Skin epidermis (tissue), 12 donors: ENCODE data around the gene DTYMK.
"Not testable (repeated sequence)": the region's sequence is repeated elsewhere in the genome, so short reads cannot be mapped to it uniquely, and the experiment has no call there.

Source experiments
- H3K27ac ChIP-seq, 21 experiments: fragments of 200-600 bp; sonication (generic) in 11 of 21; one replicate each; pipeline ENCODE4 v1.5.0; 2020; ENCODE audit warnings: mild to moderate bottlenecking in 3 of 21, inconsistent platforms in 2 of 21, moderate library complexity in 2 of 21
- H3K4me3 ChIP-seq, 7 experiments: fragments of 200-600 bp; sonication (generic) in 2 of 7; one replicate each; pipeline ENCODE4 v1.5.0; 2020; ENCODE audit warnings: inconsistent platforms in 2 of 7, mild to moderate bottlenecking in 2 of 7, moderate library complexity in 1 of 7

The DTYMK gene

GRCh38 chr2:241686650-241687425 is at the start of gene DTYMK:
Gene DTYMK, minus strand, starts transcription at chr2:241686815. Its CDS starts 32 bp downstream, at chr2:241686783.
- H3K4me3 ChIP-seq: peak within 1 kb of the TSS; percentile 53 to 98 (median 92)
- H3K27ac ChIP-seq: peak within 1 kb of the TSS; percentile 72 to 98 (median 96)

- H3K4me3 ChIP-seq: no peak overlapping the region
- H3K27ac ChIP-seq: peak overlapping the region in 2 of 21 experiments; percentile 86 to 93
Measured at GRCh38 chr2:241736111-241736510, 49.5 kb upstream of the DTYMK start.

DNA sequence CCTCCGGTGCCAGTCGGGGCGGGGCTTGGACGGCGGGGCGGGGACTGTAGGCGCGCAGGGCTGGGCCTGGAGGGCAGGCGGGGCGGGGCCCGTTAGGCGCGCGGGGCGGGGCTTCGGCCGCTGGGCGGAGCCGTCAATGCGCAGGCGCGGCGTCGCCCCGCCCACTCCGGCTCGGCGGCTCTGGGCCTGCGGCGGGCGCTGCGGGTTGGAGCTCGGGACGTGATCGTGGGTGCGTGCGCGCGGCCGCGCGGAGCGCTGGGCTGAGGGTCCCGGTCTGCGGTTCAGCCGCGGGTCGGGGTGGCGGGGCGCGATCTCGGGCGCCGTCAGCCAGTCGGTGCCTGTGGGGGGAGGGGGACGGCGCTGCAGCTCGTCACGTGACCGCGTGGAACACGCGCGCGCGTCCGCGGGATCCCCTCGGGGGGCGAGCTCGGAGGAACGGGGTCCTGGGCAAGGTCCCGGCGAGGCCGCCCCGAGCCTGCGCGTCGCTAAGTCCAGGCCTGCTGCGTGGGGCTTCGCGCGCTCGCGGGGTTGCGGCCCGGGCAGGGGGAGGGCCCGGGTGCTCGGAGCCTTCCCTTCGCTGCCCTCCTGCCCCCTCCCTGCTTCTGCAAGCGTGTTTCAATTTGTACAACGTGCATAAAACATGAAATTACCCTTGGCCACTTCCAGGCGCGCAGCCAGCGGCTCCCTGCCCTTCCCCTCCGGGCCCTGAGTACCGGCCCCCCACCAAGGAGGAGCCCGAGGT is 48.0 kb upstream of the DTYMK start, which contains the start of gene D2HGDH:
TSS of gene D2HGDH (plus strand) at position 164 of the 742 bp plus-strand sequence. CDS start 595 bp downstream, outside the sequence.
- H3K27ac ChIP-seq: peak within 1 kb of the TSS; percentile 75 to 97 (median 92)
- H3K4me3 ChIP-seq: peak within 1 kb of the TSS; percentile 70 to 97 (median 87)

DNA sequence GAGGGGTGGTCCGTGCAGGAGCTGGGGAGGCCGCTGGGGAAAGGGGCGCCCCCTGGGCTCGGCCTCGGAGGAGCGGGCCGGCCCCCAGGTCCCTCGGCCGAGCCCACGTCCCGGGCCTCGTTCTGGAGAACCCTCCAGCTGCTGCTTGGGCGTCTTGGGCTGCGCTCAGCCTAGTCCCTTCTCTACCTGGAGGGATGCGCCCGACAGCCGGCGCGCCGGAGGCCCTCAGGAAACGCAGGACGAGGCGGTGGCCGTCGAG is 47.5 kb upstream of the DTYMK start:
- H3K4me3 ChIP-seq: peak overlapping the region; percentile 70 to 97 (median 87)
- peak overlapping the region in 17 of 21 experiments; percentile 32 to 97 (median 78) for H3K27ac ChIP-seq

DNA sequence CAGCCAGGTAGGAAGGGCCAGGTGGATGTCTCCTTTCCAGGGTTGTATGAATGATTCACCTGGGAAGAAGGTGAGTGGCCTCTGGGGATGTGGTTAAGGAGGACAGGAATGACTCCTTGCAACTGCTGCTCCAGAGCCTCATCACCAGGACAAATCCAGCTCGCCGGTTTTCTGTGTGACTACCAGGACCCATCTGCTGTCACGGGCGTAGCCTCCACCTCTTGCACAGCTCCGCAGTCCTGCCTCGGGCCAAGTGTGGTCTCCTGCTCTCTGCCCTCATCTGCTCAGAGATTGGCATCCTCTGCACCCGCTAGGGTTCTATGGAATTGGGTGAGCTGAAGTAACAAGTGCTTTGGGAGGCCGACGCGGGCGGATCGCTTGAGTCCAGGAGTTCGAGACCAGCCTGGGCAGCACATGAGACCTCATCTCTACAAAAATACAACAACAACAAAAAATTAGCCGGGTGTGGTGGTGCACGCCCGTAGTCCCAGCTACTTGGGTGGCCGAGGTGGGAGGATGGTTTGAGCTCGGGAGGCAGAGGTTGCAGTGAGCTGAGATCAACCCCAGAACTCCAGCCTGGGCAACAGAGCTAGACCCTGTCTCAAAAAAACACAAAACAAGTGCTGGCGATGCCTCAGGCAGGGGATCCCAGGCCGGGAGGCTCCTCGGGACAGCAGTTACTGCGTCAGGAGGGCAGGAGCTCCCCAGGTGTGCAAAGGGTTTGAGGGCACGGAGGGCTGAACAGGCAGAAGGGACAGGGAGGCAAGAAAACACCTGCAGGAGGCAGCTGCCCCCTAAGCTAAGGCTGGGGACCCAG is 47.0 kb upstream of the DTYMK start:
- Histone ChIP-seq H3K27ac (peak overlapping the region in 17 of 21 experiments; percentile 32 to 97 (median 78)), H3K4me3 (peak overlapping the region; percentile 70 to 97 (median 87))

DNA sequence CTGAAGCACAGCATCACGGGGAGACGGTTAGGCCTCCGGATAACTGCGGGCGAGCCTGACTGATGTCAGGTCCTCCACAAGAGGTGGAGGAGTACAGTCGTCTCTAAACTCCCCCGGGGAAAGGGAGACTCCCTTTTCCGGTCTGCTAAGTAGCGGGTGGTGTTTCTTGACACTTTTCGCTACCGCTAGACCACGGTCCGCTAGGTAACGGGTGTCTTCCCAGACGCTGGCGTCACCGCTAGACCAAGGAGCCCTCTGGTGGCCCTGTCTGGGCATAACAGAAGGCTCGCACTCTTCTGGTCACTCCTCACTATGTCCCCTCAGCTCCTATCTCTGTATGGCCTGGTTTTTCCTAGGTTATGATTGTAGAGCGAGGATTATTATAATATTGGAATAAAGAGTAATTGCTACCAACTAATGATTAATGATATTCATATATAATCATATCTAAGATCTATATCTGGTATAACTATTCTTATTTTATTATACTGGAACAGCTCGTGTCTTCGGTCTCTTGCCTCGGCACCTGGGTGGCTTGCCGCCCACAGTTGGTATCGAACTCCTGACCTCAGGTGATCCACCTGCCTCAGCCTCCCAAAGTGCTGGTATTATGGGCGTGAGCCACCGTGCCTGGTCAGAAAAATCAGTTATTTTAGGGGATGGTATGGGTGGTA is 46.0 kb upstream of the DTYMK start:
- H3K27ac ChIP-seq, H3K4me3 ChIP-seq: not testable (repeated sequence)

DNA sequence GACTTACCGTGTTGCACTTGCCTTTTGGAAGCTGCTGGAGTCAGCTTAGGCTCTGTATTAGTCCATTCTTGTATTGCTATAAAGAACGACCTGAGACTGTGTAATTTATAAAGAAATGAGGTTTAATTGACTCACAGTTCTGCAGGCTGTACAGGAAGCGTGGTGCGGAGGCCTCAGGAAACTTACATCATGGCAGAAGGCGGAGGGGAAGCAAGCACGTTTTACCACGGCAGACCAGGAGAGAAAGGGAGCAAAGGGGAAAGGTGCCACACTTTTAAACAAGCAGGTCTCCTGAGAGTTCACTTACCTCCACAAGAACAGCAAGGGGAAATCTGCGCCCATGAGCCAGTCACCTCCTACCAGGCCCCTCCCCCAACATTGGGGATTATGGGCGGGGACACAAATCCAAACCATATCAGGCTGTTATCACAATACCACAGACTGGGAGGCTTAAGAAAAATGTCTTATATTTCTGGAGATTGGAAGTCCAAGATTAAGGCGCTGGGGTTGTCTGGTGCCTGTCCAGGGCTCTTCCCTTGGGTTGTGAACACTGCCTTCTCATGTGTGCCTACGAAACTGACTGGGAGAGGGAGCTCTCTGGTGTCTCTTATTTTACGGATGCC is 44.2 kb upstream of the DTYMK start:
- H3K4me3 ChIP-seq: no peak overlapping the region
- no peak overlapping the region for H3K27ac ChIP-seq

- Histone ChIP-seq H3K4me3 (no peak overlapping the region), H3K27ac (no peak overlapping the region)
Measured at GRCh38 chr2:241729868-241730267, 43.3 kb upstream of the DTYMK start.

- no peak overlapping the region for H3K27ac ChIP-seq
- H3K4me3 ChIP-seq: no peak overlapping the region
Measured at GRCh38 chr2:241728627-241729026, 42.0 kb upstream of the DTYMK start.

- Histone ChIP-seq H3K4me3 (no peak overlapping the region), H3K27ac (no peak overlapping the region)
Measured at GRCh38 chr2:241728000-241728399, 41.4 kb upstream of the DTYMK start.

DNA sequence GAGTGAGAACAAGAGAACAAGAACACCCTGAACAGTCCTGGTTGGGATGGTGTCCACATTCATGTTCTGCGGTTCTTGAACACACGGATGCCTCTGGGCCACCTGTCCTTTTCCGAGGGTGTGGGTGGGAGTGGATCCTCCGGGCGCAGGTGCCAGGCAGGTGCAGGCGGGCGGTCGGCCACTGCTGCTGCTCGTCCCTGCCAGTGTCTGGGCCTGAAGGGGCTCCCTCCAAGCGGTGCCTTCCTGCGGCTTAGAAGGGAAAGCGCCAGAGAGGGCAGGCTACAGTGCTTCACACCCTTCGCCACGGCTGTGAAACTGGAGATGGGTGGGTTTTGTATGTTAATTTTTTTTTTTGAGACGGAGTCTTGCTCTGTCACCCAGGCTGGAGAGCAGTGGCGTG is 39.8 kb upstream of the DTYMK start:
- H3K27ac ChIP-seq: no peak overlapping the region
- no peak overlapping the region for H3K4me3 ChIP-seq

- no peak overlapping the region for H3K27ac ChIP-seq
- H3K4me3 ChIP-seq: no peak overlapping the region
Measured at GRCh38 chr2:241724975-241725870, 38.6 kb upstream of the DTYMK start.

DNA sequence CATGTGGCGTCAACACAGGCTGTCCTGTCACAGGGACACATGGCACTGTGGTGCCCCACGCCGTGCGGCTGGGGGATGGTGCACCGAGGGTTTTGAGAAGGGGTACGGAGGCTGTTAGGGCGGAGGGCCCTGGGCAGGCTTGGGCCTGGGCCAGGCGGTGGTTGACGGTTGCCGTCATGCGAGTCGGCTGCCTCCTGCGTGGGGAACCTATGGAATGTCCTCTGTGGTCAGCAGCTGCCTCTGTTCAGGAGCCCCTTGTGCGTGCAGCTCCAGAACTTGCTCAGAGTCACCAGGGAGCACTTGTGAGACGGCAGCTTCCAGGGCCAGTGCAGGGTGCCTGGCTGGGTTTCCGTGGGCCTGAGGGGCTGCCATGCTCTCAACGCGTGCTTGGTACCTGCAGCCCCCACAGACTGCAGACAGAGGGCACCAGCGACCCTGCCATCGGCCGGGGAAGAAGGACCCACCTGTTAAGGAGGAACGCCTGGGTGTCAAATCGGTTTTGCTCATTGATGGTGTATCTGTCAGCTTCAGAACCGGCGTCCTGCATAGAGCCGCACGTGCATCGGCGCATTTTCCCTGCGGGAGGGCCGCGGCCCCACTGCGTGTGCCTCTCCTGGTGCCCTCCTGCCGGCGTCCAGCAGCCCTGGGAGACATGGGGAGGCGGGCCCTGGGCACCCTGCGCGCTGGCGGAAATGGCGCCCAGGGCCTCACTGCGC is 37.8 kb upstream of the DTYMK start:
- Histone ChIP-seq H3K4me3 (no peak overlapping the region), H3K27ac (no peak overlapping the region)

- H3K27ac ChIP-seq: no peak overlapping the region
Measured at GRCh38 chr2:241722896-241723454, 36.4 kb upstream of the DTYMK start.

DNA sequence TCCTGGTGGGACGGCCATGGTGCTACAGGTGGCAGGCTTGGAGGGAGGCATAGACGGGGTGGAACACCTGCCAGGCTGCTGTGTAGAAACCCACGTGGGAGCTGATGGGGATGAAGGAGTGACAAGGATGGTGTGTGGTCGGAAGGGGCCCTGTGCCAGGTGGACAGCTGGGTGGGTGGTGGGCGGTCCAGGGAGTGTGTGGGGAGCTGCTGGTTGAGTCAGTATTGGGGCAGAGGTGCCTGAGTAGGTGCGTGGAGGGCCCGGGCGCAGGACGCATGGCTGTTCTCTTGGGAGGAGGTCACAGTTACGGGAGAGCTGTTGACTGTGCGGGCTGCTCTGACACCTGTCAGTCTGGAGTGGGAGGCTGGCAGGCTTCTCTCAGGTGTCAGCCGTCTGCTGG is 35.2 kb upstream of the DTYMK start:
- H3K27ac ChIP-seq: no peak overlapping the region
- no peak overlapping the region for H3K4me3 ChIP-seq

More at GRCh38 chr2:241722896-241723454, 36.4 kb upstream of the DTYMK start:
- no peak overlapping the region for H3K4me3 ChIP-seq

- Histone ChIP-seq H3K27ac (no peak overlapping the region), H3K4me3 (no peak overlapping the region)
Measured at GRCh38 chr2:241720560-241720959, 33.9 kb upstream of the DTYMK start.

GRCh38 chr2:241720099-241720498 is 33.5 kb upstream of the DTYMK start:
- H3K4me3 ChIP-seq: no peak overlapping the region
- no peak overlapping the region for H3K27ac ChIP-seq
